OCI-LY1 (cell line): ENCODE results near the gene CXXC5.
"Not testable (repeated sequence)": the region's sequence is repeated elsewhere in the genome, so short reads cannot be mapped to it uniquely, and the experiment has no call there.

Experiments used
- H2AFZ ChIP-seq: fragments of 200-600 bp; sonication (generic), shearing (Covaris generic); 2 replicates; pipeline ENCODE4 v1.6.0; 2014; ENCODE audit warnings: antibody characterized with exemption, mild to moderate bottlenecking, low read length
- H3F3A ChIP-seq: fragments of 200-600 bp; sonication (generic), shearing (Covaris generic); 2 replicates; pipeline ENCODE4 v1.6.0; 2014; ENCODE audit warnings: mild to moderate bottlenecking, antibody characterized with exemption, low read length, moderate library complexity; ENCODE audit not compliant: insufficient read depth
- H3K27ac ChIP-seq: fragments of 200-600 bp; sonication (generic); 2 replicates; pipeline ENCODE4 v1.5.1; 2014; ENCODE audit warnings: low read length, mixed run types, mild to moderate bottlenecking, low read depth; ENCODE audit not compliant: poor library complexity, severe bottlenecking
- H3K27me3 ChIP-seq: fragments of 200-600 bp; sonication (generic); 2 replicates; pipeline ENCODE4 v1.6.0; 2014; ENCODE audit warnings: antibody characterized with exemption, mild to moderate bottlenecking, low read length, moderate library complexity; ENCODE audit not compliant: insufficient read depth
- H3K36me3 ChIP-seq: fragments of 200-600 bp; sonication (generic); 2 replicates; pipeline ENCODE4 v1.6.1; 2014; ENCODE audit warnings: mild to moderate bottlenecking, antibody characterized with exemption, low read length, moderate library complexity, mixed read lengths; ENCODE audit not compliant: insufficient read depth
- H3K4me1 ChIP-seq: fragments of 200-600 bp; sonication (generic); 2 replicates; pipeline ENCODE4 v1.5.1; 2014; ENCODE audit warnings: mild to moderate bottlenecking, low read length, moderate library complexity; ENCODE audit not compliant: insufficient read depth, severe bottlenecking
- H3K4me2 ChIP-seq: fragments of 200-600 bp; sonication (generic), shearing (Covaris generic); 2 replicates; pipeline ENCODE4 v1.6.1; 2014; ENCODE audit warnings: low read length
- H3K4me3 ChIP-seq: fragments of 200-600 bp; sonication (generic); 2 replicates; pipeline ENCODE4 v1.5.1; 2014; ENCODE audit warnings: low read length, low read depth, mild to moderate bottlenecking, mixed read lengths; ENCODE audit not compliant: poor library complexity, severe bottlenecking
- H3K79me2 ChIP-seq: fragments of 200-600 bp; shearing (Covaris generic); 2 replicates; pipeline ENCODE4 v1.6.1; 2016; ENCODE audit warnings: mixed run types, low read length, mixed read lengths; ENCODE audit not compliant: insufficient read depth
- H3K9ac ChIP-seq: fragments of 200-600 bp; sonication (generic), shearing (Covaris generic); 2 replicates; pipeline ENCODE4 v1.6.1; 2014; ENCODE audit warnings: mild to moderate bottlenecking, low read length, mixed read lengths
- H3K9me2 ChIP-seq: fragments of 200-600 bp; sonication (generic), shearing (Covaris generic); 2 replicates; pipeline ENCODE4 v1.6.1; 2014; ENCODE audit warnings: low read depth, mild to moderate bottlenecking, low read length, mixed read lengths
- H3K9me3 ChIP-seq: fragments of 200-600 bp; shearing (Covaris generic); 2 replicates; pipeline ENCODE4 v1.6.1; 2014; ENCODE audit warnings: low read length, mixed read lengths
- H4K20me1 ChIP-seq: fragments of 200-600 bp; sonication (generic), shearing (Covaris generic); 2 replicates; pipeline ENCODE4 v1.6.0; 2016; ENCODE audit warnings: mild to moderate bottlenecking, low read length; ENCODE audit not compliant: insufficient read depth
- CTCF ChIP-seq: fragments of 200-600 bp; sonication (generic), shearing (Covaris generic); IDR thresholded peaks from 2 replicates; pipeline ENCODE4 v1.5.1; 2017; ENCODE audit warnings: mild to moderate bottlenecking, antibody characterized with exemption, low read length, moderate library complexity, mixed read lengths
- EZH2 ChIP-seq: fragments of 200-600 bp; sonication (generic), shearing (Covaris generic); IDR thresholded peaks from 2 replicates; pipeline ENCODE4 v1.8.0; 2017; ENCODE audit warnings: borderline replicate concordance, mixed run types, mild to moderate bottlenecking, antibody characterized with exemption, low read length, moderate library complexity, mixed read lengths

Gene CXXC5

GRCh38 chr5:139717221-139717620 lies 69.1 kb downstream of the CXXC5 start:
- Histone ChIP-seq H3K4me1 (no peaks in the 10 kb centered on the region), H3K79me2 (no peaks in the 10 kb centered on the region), H3K27me3 (no peaks in the 10 kb centered on the region), H3K9me3 (no peaks in the 10 kb centered on the region), H3K36me3 (peaks cover 6% of the 10 kb centered on the region; the same call in 1 of the 2 replicates), H3K9ac (no peak overlapping the region), H3K4me3 (no peak overlapping the region), H3K4me2 (no peak overlapping the region), H3F3A (no peaks in the 10 kb centered on the region; the same call in 1 of the 2 replicates), H4K20me1 (no peaks in the 10 kb centered on the region), H3K9me2 (no peaks in the 10 kb centered on the region), H3K27ac (no peak overlapping the region), H2AFZ (no peak overlapping the region)
- TF ChIP-seq EZH2 (no peak), CTCF (no peak)

- H3K4me3 ChIP-seq, H2AFZ ChIP-seq, H3K4me1 ChIP-seq, H3K36me3 ChIP-seq, H3K27me3 ChIP-seq, H3F3A ChIP-seq, H3K4me2 ChIP-seq, H3K9ac ChIP-seq, H3K79me2 ChIP-seq, H3K9me2 ChIP-seq, H3K27ac ChIP-seq, H3K9me3 ChIP-seq, H4K20me1 ChIP-seq: not testable (repeated sequence)
Observed at GRCh38 chr5:139718403-139718802, 70.3 kb downstream of the CXXC5 start.

GRCh38 chr5:139719970-139720369 lies 71.8 kb downstream of the CXXC5 start:
- not testable (repeated sequence) for H3K4me2 ChIP-seq, H3K9me2 ChIP-seq, H3K27me3 ChIP-seq, H3K9me3 ChIP-seq, H2AFZ ChIP-seq, H3K4me3 ChIP-seq, H3F3A ChIP-seq, H3K9ac ChIP-seq, H4K20me1 ChIP-seq, H3K4me1 ChIP-seq, H3K79me2 ChIP-seq, H3K36me3 ChIP-seq, H3K27ac ChIP-seq

- no peak for TF ChIP-seq EZH2
- no peak for TF ChIP-seq CTCF
- Histone ChIP-seq H3K4me1 (no peaks in the 10 kb centered on the region), H2AFZ (no peak overlapping the region), H4K20me1 (no peaks in the 10 kb centered on the region), H3K9me3 (no peaks in the 10 kb centered on the region), H3K9ac (no peak overlapping the region), H3K27ac (no peak overlapping the region), H3K27me3 (no peaks in the 10 kb centered on the region), H3K79me2 (no peaks in the 10 kb centered on the region), H3K4me3 (no peak overlapping the region), H3K9me2 (no peaks in the 10 kb centered on the region), H3F3A (no peaks in the 10 kb centered on the region), H3K36me3 (no peaks in the 10 kb centered on the region; the same call in 1 of the 2 replicates), H3K4me2 (no peak overlapping the region)
Observed at GRCh38 chr5:139723986-139724587, 75.9 kb downstream of the CXXC5 start.
